Stomach (tissue), 9 donors: Measurements from ENCODE around the gene FCRL6. TPM values are rescaled to one million over a fixed set of nuclear protein-coding genes. Genes with fewer than 3 reads are reported as not detected.

ENCODE experiments used
- DNase-seq, 2 donors: peaks; one replicate each; pipeline versions ENCODE4 v3.0.0 to v3.0.0-alpha.2; 2013 to 2019
- H3K27ac ChIP-seq, 5 donors: fragments of 200-600 bp in 4 of 5; sonication (generic) in 4 of 5; one replicate each; pipeline ENCODE4 v1.5.1; 2013 to 2019; ENCODE audit warnings: mild to moderate bottlenecking in 1 of 5, moderate library complexity in 1 of 5
- H3K27me3 ChIP-seq, 3 donors: fragments of 200-600 bp; sonication (generic); one replicate each; pipeline ENCODE4 v1.5.1; 2017 to 2019; ENCODE audit warnings: mixed run types in 1 of 3
- H3K36me3 ChIP-seq, 4 donors: fragments of 200-600 bp; sonication (generic); 1 replicate in 3 of 4; 2 replicates in 1 of 4; pipeline ENCODE4 v1.5.1; 2016 to 2019
- H3K4me1 ChIP-seq, 4 donors: fragments of 200-600 bp; sonication (generic); one replicate each; pipeline ENCODE4 v1.5.1; 2016 to 2019
- H3K4me3 ChIP-seq, 4 donors: fragments of 200-600 bp; sonication (generic) in 3 of 4; one replicate each; pipeline ENCODE4 v1.5.1; 2016 to 2019; ENCODE audit warnings: mild to moderate bottlenecking in 1 of 4
- H3K9me3 ChIP-seq, 4 donors: fragments of 200-600 bp; sonication (generic); one replicate each; pipeline ENCODE4 v1.5.1; 2016 to 2019
- CTCF ChIP-seq, 7 experiments: fragments of 450-650 bp in 4 of 7; fragments of 200-600 bp in 3 of 7; sonication (generic) in 3 of 7; IDR thresholded peaks; one replicate each; pipeline ENCODE4 v1.5.1; 2016 to 2019; ENCODE audit warnings: antibody characterized with exemption in 7 of 7, control low read depth in 2 of 7, mild to moderate bottlenecking in 1 of 7
- EP300 ChIP-seq: sonication (generic); formaldehyde crosslinking; IDR thresholded peaks from one replicate; pipeline ENCODE4 v1.6.1; 2017; ENCODE audit warnings: antibody characterized with exemption
- POLR2A ChIP-seq, 4 donors: fragments of 450-650 bp; IDR thresholded peaks; one replicate each; pipeline ENCODE4 v1.6.1; 2016; ENCODE audit warnings: antibody characterized with exemption in 4 of 4, control low read depth in 2 of 4, mild to moderate bottlenecking in 1 of 4, moderate library complexity in 1 of 4
- POLR2AphosphoS5 ChIP-seq, 3 donors: sonication (generic); formaldehyde crosslinking; IDR thresholded peaks; one replicate each; pipeline ENCODE4 v1.6.1; 2016; ENCODE audit warnings: antibody characterized with exemption in 3 of 3
- WGBS, 5 donors: extraction: QIAGEN DNeasy Blood & Tissue Kit in 3 of 5; methylation state at CpG; one replicate each; pipeline versions ENCODE4 v1.1.5 to v1.1.7; 2013 to 2018; 5-methylcytosine and 5-hydroxymethylcytosine counted together
- intact Hi-C: fragments of 100-400 bp; cut with DNase I; formaldehyde crosslinking; loops from one replicate; pipeline ENCODE4 v1.15.1; 2023; ENCODE audit warnings: low total_unique reads
- polyA plus RNA-seq, 3 donors: library from polyadenylated mRNA; stranded (reverse); fragments of 200-250 nt; gene quantifications; one replicate each; pipeline ENCODE4 v1.2.3, GENCODE V29; 2013
- total RNA-seq, 5 donors: library from RNA; depleted of rRNA; stranded (reverse); fragments of >200 nt; gene quantifications; one replicate each; pipeline versions ENCODE4 v1.1.0 to v1.2.3, GENCODE V29; 2014 to 2016
- donor health status: healthy with polysubstance abuse.
- donor health status: Bipolar disorder and iron deficiency.
- donor health status: healthy.

The FCRL6 gene
- total and polyA plus RNA-seq, 8 donors, result not detected

- WGBS, 5 donors, result 65 to 80% (median 73%) methylated on average over 8 of the region's 8 CpGs
- H3K27me3 ChIP-seq, result peaks cover 0 to 16% (median 0%) of the 10 kb centered on the region in 3 donors
- DNase-seq, result peak in 1 of 2 donors; percentile 22
These were observed 1.8 kb upstream of the FCRL6 start for GRCh38 chr1:159800177-159800930.

GRCh38 chr1:159803956-159804689, 2.0 kb downstream of the FCRL6 start:
- no peaks in the 10 kb centered on the region for H3K9me3 ChIP-seq
- H3K27ac ChIP-seq, result no peak overlapping the region
- no peaks in the 10 kb centered on the region for H3K36me3 ChIP-seq
- no peaks in the 10 kb centered on the region for H3K4me1 ChIP-seq
- intact Hi-C loops, result no loop called here
- no peaks in the 10 kb centered on the region for H3K27me3 ChIP-seq
- 72 to 80% (median 75%) methylated on average over 7 of the region's 7 CpGs for WGBS, 5 donors
- TF ChIP-seq CTCF (IDR thresholded peaks at IDR 0.05) (no peak), POLR2A (IDR thresholded peaks at IDR 0.05) (no peak), EP300 (no peak), POLR2AphosphoS5 (IDR thresholded peaks at IDR 0.05) (no peak)
- DNase-seq, result no peak
- H3K4me3 ChIP-seq, result no peak overlapping the region

More at GRCh38 chr1:159800177-159800930, 1.8 kb upstream of the FCRL6 start:
- intact Hi-C loops, result no loop called here
- Histone ChIP-seq H3K36me3 (no peaks in the 10 kb centered on the region), H3K27ac (no peak overlapping the region), H3K9me3 (no peaks in the 10 kb centered on the region), H3K4me1 (no peaks in the 10 kb centered on the region), H3K4me3 (no peak overlapping the region)
- TF ChIP-seq CTCF (IDR thresholded peaks at IDR 0.05), result no peak
- TF ChIP-seq POLR2A (IDR thresholded peaks at IDR 0.05), result no peak
- TF ChIP-seq POLR2AphosphoS5 (IDR thresholded peaks at IDR 0.05), result no peak
- no peak for TF ChIP-seq EP300

- TF ChIP-seq CTCF (IDR thresholded peaks at IDR 0.05) (no peak), POLR2AphosphoS5 (IDR thresholded peaks at IDR 0.05) (no peak), POLR2A (IDR thresholded peaks at IDR 0.05) (no peak), EP300 (no peak)
- H3K36me3 ChIP-seq, result no peaks in the 10 kb centered on the region
- no peaks in the 10 kb centered on the region for H3K9me3 ChIP-seq
- H3K4me3 ChIP-seq, result no peak overlapping the region
- H3K27ac ChIP-seq, result no peak overlapping the region
- no peaks in the 10 kb centered on the region for H3K4me1 ChIP-seq
- intact Hi-C loops, result no loop called here
- no peaks in the 10 kb centered on the region for H3K27me3 ChIP-seq
- no peak for DNase-seq
- 28 to 60% (median 46%) methylated on average over 2 of the region's 2 CpGs for WGBS, 5 donors
These were observed 2.8 kb downstream of the FCRL6 start for GRCh38 chr1:159804924-159805323.

- no peak overlapping the region for H3K4me3 ChIP-seq
- TF ChIP-seq CTCF (IDR thresholded peaks at IDR 0.05), result no peak
- TF ChIP-seq POLR2AphosphoS5 (IDR thresholded peaks at IDR 0.05), result no peak
- no peak for TF ChIP-seq EP300
- no peak for TF ChIP-seq POLR2A (IDR thresholded peaks at IDR 0.05)
- intact Hi-C loops, result no loop called here
- no peak for DNase-seq
- no peaks in the 10 kb centered on the region for H3K4me1 ChIP-seq
- H3K9me3 ChIP-seq, result no peaks in the 10 kb centered on the region
- H3K27me3 ChIP-seq, result no peaks in the 10 kb centered on the region
- H3K27ac ChIP-seq, result no peak overlapping the region
- 89 to 96% (median 91%) methylated on average over 8 of the region's 8 CpGs for WGBS, 5 donors
- H3K36me3 ChIP-seq, result no peaks in the 10 kb centered on the region
These were observed 13.8 kb downstream of the FCRL6 start for GRCh38 chr1:159815926-159816325.
